Central memory CD4-positive, alpha-beta T cell (primary cell): ENCODE data around the gene AVPR1B.
"Not testable (repeated sequence)": the region's sequence is repeated elsewhere in the genome, so short reads cannot be mapped to it uniquely, and the experiment has no call there.

Source experiments
- DNase-seq: peaks from one replicate; pipeline ENCODE4 v3.0.0; 2022

Gene AVPR1B

DNA sequence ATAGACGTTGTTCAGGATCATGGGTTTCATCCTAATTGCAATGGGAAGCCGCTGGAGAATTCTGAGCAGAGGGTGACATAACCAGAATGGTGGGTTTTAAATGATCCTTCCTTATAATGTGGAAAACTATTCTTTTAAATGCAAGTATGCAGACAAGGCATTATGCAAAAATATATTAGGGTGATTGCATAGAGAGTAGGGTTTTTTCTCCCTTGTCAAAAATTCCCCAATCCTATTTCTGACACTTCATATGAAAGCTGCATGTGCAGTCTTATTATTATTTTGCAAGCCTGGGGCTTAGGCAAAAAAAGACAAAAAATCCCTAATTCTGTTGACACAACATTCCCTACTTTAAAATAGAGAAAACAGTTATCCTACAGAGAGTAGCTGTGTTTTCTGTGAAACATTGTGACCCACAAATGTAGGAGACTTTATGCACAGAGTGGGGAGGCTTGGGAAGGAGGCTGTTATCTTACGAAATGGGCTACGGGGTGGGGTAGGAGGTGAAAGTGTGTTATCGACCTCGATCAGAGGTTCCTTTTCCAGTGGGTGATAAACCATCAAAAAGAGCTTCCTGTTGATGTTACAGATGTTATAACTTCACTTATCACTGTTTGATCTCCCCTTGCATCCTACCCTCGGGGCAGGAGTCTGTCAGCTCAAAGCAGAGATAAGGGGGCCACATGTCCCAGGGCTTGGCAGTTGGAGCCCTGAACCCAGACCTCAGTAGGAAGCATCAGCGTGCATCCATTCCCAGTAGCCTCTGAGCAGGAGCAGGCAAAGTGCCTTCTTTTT, 37.0 kb downstream of the AVPR1B start:
- no peak for DNase-seq

DNA sequence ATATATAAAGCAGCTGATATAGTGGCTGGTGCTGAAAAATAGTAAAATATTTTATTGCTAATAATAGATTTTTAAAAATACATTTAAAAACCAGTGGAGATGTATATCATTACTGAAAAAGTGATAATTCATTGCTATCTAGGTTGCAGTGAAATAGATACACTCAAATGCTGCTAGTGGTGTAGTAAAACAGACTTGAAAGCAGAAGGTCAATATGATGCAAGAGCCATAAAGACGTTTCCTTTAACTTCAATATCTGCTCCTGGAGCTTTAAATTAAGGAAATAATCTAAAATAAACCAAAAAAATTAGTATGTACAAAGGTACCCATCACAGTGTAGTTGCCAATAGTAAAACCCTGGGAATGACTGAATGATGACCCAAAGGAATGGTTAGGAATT, 38.1 kb downstream of the AVPR1B start:
- DNase-seq = no peak

DNA sequence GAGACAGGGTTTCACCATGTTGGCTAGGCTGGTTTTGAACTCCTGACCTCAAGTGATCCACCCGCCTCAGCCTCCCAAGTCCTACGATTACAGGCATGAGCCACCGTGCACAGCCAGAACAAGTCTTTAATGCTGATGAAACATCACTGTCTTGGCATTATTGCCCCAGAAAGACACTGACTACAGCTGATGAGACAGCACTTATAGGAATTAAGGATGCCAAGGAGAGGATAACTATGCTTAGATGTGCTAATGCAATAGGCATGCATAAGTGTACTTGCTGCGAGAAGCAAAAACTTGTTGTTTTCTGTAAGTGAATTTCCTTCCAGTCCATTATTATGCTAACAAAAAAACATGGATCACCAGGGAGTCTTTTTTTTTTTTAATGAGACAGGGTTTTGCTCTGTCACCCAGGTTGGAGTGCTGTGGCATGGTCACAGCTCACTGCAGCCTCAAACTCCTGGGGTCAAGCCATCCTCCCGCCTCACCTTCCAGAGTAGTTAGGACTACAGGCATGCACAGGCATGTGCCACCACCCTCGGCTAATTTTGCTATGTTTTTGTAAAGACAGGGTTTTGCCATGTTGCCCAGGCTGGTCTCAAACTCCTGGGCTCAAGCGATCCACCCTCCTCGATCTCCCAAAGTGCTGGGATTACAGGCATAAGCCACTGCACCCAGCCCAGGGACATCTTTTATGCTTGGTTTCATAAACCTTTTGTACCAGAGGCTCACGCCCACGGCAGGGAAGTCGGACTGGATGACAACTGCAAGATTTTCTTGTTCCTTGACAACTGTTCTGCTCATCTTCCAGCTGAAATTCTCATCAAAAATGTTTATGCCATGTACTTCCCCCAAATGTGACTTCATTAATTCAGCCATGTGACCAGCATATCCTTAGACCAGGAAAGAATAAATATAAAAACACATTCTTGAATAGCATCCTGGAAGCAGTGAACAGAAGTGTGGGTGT, 41.1 kb downstream of the AVPR1B start:
- no peak for DNase-seq

DNA sequence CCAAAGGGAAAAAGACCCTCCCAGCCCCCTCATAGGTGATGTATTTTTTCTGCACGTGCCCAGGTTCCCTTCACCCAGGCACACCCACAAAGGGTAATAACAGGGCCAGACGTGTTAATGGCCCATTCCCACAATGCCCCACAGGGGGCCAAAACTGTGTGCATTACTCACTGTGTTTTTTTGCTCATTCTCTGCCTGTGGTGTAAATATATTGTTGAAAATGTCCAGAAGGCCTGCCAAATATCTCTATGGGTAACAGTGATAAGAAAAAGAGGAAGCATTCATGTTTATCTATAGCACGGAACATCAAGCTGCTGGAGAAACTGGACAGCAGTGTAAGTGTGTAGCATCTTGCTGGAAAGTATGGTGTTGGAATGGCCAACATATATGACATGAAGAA, 42.3 kb downstream of the AVPR1B start:
- DNase-seq = no peak

DNA sequence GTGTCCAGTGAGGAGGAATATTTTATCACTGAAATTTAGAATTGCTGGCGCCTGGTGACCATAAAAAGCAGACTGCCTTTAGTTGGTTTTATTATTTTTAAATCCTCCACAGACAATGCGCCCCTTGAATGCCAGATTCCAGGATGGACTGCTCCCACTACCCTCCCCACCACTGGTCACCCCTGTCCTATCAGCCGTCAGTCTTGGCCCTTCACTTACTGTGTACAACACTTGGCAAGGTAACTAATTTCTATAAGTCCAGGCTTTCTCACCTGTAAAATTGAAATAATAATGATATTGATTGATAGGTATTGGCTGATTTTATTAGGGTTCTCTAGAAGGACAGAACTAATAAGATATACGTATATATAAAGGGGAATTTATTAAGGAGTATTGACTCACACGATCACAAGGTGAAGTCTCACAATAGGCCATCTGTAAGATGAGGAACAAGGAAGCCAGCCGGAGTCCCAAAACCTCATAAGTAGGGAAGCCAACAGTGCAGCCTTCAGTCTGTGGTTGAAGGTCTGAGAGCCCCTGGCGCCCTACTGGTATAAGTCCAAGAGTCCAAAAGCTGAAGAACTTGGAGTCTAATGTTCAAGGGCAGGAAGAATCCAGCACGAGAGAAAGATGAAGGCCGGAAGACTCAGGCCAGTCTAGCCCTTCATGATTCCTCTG, 46.4 kb downstream of the AVPR1B start:
- DNase-seq = no peak

DNA sequence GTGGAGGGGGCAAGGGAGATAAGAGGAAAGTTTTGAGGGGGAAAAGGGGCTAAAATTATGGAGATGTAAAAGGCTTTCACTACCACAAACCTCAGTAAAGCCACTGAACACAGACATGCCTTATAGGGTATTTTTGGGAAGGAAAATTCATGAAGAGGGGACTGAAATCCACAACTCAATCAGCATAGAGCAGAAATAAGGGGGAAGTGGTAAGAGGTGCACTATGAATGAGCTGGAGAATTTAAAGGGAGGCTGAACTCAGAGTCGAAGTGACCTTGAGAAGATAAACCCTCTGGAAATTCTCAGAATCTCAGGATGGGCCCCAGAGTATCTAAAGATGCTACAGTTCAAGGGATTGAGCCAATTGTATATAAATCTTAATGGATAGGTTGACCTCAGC, 48.9 kb downstream of the AVPR1B start:
- DNase-seq = no peak

DNA sequence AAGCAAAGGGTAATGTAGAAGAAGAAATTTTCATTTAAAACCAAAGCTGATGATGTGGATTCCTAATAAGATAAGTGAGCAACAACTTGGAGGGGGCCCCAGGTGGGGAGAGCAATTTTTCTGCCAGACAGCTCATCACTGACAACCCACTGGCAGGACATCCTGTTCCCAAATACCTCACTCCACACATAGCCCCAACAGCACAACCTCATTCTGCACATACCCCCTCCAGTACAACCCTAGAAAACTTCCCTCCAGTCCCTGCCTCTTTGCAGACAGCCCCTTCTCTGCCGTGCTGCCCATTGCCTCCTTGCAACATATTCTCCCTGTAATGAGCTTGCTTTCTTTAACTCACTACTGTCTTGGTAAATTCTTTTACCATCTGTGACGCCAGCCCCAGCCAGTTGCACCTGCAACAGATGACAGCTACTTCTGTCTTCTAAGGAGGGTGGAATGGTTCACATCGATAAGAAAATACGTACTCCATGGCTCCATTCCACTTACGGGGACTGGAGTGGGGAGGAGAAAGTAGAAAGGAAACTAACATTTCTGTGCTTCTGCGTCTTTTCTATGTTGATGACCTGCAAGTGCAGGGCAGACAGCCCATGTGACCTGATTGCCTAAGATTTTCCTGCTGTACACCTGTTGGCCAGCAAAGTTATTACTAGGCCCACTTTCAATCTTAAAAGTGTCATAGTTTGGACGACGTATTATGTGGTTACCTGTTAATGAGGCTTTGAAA, 49.5 kb downstream of the AVPR1B start:
- DNase-seq = no peak

DNA sequence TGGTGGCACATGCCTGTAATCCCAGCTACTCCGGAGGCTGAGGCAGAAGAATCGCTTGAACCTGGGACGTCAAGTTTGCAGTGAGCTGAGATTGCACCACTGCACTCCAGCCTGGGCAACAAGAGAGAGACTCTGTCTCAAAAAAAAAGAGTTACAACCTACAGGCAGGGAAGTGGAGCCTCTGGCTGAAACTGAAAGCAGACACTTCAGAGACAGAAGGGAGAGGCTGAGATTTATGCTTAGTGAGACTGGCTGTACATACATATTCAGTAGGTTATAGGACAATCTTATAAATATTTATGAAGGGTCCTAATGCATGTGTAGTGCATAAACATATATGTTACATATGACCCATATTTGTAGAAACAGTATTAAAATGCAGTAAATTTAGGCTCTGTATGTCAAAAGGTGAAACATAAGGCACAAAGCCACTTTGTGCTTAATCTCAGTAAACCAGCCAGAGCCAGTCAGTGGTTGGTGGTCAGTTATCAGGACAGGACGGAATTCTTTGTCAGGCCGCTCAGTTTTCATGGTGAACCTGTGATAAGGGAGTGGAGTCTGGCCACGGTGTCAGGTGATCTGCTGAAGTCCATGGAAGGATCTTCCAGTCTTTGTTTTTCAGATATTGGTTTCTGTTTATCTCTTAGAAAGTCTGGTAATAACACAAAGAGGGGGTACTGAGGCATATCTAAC, 50.6 kb downstream of the AVPR1B start:
- no peak for DNase-seq

DNA sequence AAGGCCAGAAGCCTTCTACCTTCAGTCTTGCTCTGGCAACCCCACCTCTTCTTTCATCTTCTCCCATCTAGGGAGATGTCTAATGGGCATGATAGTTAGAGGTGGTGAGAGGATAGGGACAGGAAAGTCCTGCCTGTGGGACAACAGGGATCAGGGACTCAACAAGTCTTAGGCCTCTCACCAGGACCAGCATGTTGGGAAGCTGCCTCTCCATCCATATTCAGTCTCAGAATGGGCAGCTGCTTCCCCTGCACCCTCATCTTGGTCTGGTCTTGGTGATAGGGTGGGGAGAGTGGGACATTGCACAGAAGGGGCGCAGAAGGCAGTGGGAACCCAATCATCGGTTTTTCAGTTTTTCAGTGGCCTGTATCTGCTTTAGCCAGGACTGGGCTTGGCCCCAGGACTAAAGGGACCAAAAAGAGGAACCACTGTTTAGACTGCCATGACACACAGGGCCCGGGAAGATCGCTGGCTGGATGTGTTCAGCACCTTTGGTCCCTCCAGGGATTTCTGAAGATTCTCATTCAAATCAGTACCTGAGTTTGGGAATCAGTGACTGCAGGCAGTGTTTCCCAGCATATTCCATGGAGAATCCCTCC, 51.5 kb downstream of the AVPR1B start:
- no peak for DNase-seq

DNA sequence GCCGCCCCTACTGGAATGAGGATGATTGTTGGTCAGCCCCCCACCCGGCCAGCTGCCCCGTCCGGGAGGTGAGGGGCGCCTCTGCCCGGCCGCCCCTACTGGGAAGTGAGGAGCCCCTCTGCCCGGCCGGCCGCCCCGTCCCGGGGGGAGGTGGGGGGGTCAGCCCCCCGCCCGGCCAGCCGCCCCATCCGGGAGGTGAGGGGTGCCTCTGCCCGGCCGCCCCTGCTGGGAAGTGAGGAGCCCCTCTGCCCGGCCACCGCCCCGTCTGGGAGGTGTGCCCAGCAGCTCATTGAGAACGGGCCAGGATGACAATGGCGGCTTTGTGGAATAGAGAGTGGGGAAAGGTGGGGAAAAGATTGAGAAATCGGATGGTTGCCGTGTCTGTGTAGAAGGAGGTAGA, 52.7 kb downstream of the AVPR1B start:
- DNase-seq = not testable (repeated sequence)

DNA sequence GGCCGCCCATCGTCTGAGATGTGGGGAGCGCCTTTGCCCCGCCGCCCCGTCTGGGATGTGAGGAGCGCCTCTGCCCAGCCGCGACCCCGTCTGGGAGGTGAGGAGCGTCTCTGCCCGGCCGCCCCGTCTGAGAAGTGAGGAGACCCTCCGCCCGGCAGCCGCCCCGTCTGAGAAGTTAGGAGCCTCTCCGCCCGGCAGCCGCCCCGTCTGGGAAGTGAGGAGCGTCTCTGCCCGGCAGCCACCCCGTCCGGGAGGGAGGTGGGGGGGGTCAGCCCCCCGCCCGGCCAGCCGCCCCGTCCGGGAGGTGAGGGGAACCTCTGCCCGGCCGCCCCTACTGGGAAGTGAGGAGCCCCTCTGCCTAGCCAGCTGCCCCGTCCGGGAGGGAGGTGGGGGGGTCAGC, 53.2 kb downstream of the AVPR1B start:
- DNase-seq = not testable (repeated sequence)

DNA sequence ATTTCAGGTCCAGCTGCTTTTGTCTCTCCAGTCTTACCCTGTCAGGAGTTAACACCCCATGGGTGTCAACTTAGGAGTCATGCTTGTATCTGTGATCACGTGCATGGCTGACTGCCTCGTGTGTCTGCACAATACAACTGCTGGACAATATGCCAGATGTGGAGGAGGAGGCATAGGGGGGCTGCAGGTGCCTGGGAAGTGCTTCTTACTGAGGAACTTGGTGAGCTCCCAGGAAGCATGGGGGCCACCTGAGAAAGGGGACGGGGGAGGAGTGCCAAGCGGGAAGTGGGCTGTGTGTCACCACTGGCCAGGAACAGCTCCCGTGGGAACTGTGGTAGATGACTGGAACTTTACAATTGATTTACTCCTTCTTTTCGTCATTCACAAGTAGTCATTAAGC, 54.7 kb downstream of the AVPR1B start:
- DNase-seq = no peak

DNA sequence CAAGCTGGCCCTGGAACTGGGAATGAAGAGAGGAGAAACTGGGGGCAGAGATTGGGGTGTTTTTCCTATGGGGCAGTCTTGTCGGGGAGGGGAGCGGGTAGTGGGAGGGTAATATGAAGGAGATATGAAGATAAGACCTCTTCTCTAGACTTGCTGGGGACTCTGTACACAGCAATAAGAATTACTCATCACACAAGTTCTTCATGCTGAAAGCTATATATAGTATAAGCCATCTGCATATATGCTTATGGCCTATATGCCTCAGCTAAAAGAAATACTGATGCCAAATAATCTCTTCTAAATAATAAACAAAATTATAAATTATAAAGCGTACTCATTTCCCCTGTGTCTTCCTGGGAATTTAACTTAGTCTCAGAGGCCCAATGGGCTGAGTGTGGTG, 56.3 kb downstream of the AVPR1B start:
- no peak for DNase-seq
